ENCODE results near the gene CHIA. TPM values are rescaled to one million over a fixed set of nuclear protein-coding genes. Genes with fewer than 3 reads are reported as not detected.

Gene CHIA
- total and polyA plus RNA-seq, 2 of the 8 experiments (the other 6 are each of a cell fraction or from before 2014, with no cell fraction given): not detected

DNA sequence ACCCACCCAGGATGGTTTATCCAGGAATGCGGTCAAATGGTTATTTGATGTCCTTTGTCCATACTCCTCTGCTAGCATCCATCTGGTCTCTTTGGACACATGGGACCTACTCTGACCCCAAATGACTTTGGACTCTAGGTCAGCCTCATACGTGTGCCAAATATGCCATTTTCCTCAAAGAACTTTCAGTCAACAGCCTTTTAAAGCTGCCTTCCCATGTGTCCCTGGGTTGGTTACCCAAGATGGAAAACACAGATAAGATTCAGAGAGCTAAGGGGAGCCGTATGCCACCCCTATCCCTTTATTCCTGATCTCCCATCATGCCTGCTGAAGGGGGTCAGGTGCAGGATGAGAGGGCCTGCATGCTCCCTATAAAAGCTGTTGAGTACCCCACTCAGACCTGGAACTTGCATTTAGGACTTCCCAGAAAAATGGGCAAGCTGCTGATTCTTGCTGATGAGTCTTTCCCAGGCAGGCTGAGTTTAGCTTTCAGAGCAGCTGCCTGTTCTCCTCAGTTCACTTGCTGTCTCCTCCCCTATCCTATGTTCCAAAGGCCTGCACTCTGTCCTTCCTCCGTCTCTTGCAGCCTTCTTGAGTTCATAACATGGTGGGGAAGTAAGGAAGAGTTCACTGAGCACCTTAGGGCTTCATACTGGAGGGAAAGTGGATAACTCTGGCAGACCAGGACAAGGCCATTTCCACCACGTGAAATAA is 43.4 kb upstream of the CHIA start:
- no peak overlapping the region for H3K56ac ChIP-seq (replicated peaks; ENCODE audit: insufficient read length, low read depth, low read length)
- no peak overlapping the region for H2BK12ac ChIP-seq (ENCODE audit: low read depth, low read length)
- no peaks in the 10 kb centered on the region; a peak in 1 of 7 replicates for H3K27me3 ChIP-seq (replicated peaks in 1 of 4; ENCODE audit: control insufficient read depth in 3 of 4, extremely low read depth in 1 of 4, insufficient read depth in 3 of 4, low read length in 3 of 4)
- H2BK5ac ChIP-seq (ENCODE audit: low read depth, low read length): no peak overlapping the region
- no peak overlapping the region for H2BK20ac ChIP-seq (ENCODE audit: low read length)
- H3K4me1 ChIP-seq (replicated peaks in 1 of 4; ENCODE audit: control insufficient read depth in 3 of 4, insufficient read depth in 4 of 4, low read length in 3 of 4): no peaks in the 10 kb centered on the region
- H2AFZ ChIP-seq (ENCODE audit: low read length): no peak overlapping the region
- H4K5ac ChIP-seq (ENCODE audit: insufficient read length, low read depth, low read length): no peak overlapping the region
- no peak overlapping the region for H4K91ac ChIP-seq (replicated peaks; ENCODE audit: insufficient read length, low read length)
- no peak for FAIRE-seq
- H3K4ac ChIP-seq (replicated peaks; ENCODE audit: insufficient read length, low read depth, low read length): no peak overlapping the region
- no peaks in the 10 kb centered on the region for H4K20me1 ChIP-seq (replicated peaks in 1 of 2; ENCODE audit: control insufficient read depth in 1 of 2, insufficient read depth in 2 of 2, low read length in 2 of 2)
- H3K23me2 ChIP-seq (ENCODE audit: low read depth, low read length): no peaks in the 10 kb centered on the region; the same call in 1 of the 2 replicates
- H2AK5ac ChIP-seq (ENCODE audit: low read depth, low read length): no peak overlapping the region
- H3K27ac ChIP-seq (ENCODE audit: low read depth, low read length): no peak overlapping the region
- no peak overlapping the region for H3K18ac ChIP-seq (ENCODE audit: extremely low read depth, low read length)
- no peak overlapping the region for H3K9ac ChIP-seq (replicated peaks in 1 of 4; ENCODE audit: extremely low read depth in 1 of 4, low read depth in 3 of 4, low read length in 3 of 4)
- no peaks in the 10 kb centered on the region for H3K36me3 ChIP-seq (ENCODE audit: control insufficient read depth in 2 of 4, insufficient read depth in 4 of 4, low read length in 3 of 4)
- no peak overlapping the region for H3K4me2 ChIP-seq (ENCODE audit: insufficient read depth in 1 of 2, low read depth in 2 of 2, low read length in 2 of 2)
- POLR2A ChIA-PET (ENCODE audit: partially characterized antibody): no interaction called here
- no peak overlapping the region for H3K4me3 ChIP-seq (ENCODE audit: extremely low read depth in 1 of 4, insufficient read depth in 2 of 4, low read depth in 3 of 4, low read length in 4 of 4)
- 87% methylated on average over 5 of the region's 5 CpGs; no CpG with 5 or more reads in 1 of the 2 experiments for WGBS, 2 experiments (ENCODE audit: extremely low coverage in 1 of 2, insufficient coverage in 1 of 2, insufficient read length in 1 of 2, insufficient replicate concordance in 2 of 2, low coverage in 1 of 2, low lambda C conversion rate in 2 of 2, missing lambda C conversion rate in 1 of 2)
- H3K14ac ChIP-seq (ENCODE audit: insufficient read length): no peak overlapping the region
- no peaks in the 10 kb centered on the region for H3K79me1 ChIP-seq (ENCODE audit: low read depth, low read length)
- no peak overlapping the region for H2BK15ac ChIP-seq (ENCODE audit: low read length)
- H2BK120ac ChIP-seq (replicated peaks; ENCODE audit: low read depth, low read length): no peak overlapping the region
- no peaks in the 10 kb centered on the region for H3K9me3 ChIP-seq (ENCODE audit: insufficient read depth in 2 of 2, low read depth in 1 of 2, low read length in 1 of 2)
- CTCF ChIA-PET (ENCODE audit: partially characterized antibody): interaction anchor here (1.3 kb wide), 1 partner anchor 10 kb away, joined by 4 read pairs; no protein-coding TSS in a partner anchor
- H3K23ac ChIP-seq (ENCODE audit: insufficient read length): no peak overlapping the region
- no peaks in the 10 kb centered on the region for H3K79me2 ChIP-seq (ENCODE audit: control insufficient read depth in 1 of 2, insufficient read depth in 2 of 2, low read length in 2 of 2)
- DNase-seq (ENCODE audit: low read depth in 1 of 2, low spot score in 2 of 2): no peak
- H4K8ac ChIP-seq (ENCODE audit: extremely low read depth, insufficient read depth, low read length): no peak overlapping the region
- TF ChIP-seq GTF2F1 (IDR thresholded peaks at IDR 0.05; ENCODE audit: borderline replicate concordance, low read depth, low read length) (no peak), NANOG (IDR thresholded peaks at IDR 0.05; ENCODE audit: insufficient read depth, low read depth, low read length, poor library complexity, severe bottlenecking) (no peak), TAF1 (IDR thresholded peaks at IDR 0.05; ENCODE audit: low read depth, low read length) (no peak), MAFK (IDR thresholded peaks at IDR 0.05; ENCODE audit: low read depth, low read length) (no peak), EP300 (IDR thresholded peaks at IDR 0.05; ENCODE audit: borderline replicate concordance in 1 of 2, low read depth in 2 of 2, low read length in 2 of 2) (no peak), TEAD4 (IDR thresholded peaks at IDR 0.05; ENCODE audit: low read depth, low read length) (no peak), TCF12 (IDR thresholded peaks at IDR 0.05; ENCODE audit: low read depth, low read length) (no peak), ASH2L (IDR thresholded peaks at IDR 0.05; ENCODE audit: low read length) (no peak), CBX5 (IDR thresholded peaks at IDR 0.05; ENCODE audit: low read depth, low read length) (no peak)
- TF ChIP-seq, protein P1, sequence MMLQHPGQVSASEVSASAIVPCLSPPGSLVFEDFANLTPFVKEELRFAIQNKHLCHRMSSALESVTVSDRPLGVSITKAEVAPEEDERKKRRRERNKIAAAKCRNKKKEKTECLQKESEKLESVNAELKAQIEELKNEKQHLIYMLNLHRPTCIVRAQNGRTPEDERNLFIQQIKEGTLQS (IDR thresholded peaks at IDR 0.05; ENCODE audit: insufficient read depth, low read depth, low read length): no peak
- TF ChIP-seq, protein P2, sequence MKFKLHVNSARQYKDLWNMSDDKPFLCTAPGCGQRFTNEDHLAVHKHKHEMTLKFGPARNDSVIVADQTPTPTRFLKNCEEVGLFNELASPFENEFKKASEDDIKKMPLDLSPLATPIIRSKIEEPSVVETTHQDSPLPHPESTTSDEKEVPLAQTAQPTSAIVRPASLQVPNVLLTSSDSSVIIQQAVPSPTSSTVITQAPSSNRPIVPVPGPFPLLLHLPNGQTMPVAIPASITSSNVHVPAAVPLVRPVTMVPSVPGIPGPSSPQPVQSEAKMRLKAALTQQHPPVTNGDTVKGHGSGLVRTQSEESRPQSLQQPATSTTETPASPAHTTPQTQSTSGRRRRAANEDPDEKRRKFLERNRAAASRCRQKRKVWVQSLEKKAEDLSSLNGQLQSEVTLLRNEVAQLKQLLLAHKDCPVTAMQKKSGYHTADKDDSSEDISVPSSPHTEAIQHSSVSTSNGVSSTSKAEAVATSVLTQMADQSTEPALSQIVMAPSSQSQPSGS (IDR thresholded peaks at IDR 0.05; ENCODE audit: low read length): no peak
